GM18508 (cell line): Measurements from ENCODE around the gene KIF1C.
"Not testable (repeated sequence)": the region's sequence is repeated elsewhere in the genome, so short reads cannot be mapped to it uniquely, and the experiment has no call there.

Experiments used
- ATAC-seq: cut with Tn5 transposase; IDR thresholded peaks from one replicate; pipeline ENCODE4 v1.9.1; 2021; ENCODE audit warnings: moderate number of reproducible peaks; ENCODE audit not compliant: insufficient read depth, unreplicated experiment

KIF1C gene

DNA sequence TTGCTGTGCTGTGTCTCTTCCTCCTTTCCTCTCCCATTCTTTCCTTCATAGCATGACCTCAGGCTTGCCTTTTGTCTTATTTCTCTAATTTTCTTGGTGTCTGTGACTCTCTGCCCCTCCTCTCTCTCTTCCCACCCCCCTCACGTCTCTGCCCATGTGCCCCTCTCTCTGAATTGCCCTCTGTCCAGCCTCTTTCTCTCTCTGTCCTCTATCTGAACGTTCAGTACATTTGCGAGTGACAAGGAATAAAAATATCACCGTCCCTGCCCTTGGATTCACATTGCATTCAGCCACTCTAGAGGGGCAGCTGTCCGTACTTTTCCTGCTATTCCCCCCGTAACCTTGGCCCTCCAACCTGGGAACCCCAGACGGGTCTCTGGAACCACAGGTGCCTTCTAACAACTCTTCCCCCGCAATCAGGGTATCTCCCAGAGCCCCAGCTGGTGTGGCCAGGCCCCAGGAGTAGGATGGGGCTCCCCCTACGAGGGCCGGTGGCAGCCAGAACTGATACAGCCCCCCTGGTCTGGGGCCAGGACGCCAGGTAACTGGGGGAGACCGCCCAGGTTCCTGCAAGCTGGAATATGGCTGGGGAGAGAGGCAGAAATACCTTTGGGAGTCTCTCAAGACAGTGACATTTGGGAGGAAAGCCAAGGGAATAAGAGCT is 1.8 kb downstream of the KIF1C start:
- ATAC-seq: no peak

DNA sequence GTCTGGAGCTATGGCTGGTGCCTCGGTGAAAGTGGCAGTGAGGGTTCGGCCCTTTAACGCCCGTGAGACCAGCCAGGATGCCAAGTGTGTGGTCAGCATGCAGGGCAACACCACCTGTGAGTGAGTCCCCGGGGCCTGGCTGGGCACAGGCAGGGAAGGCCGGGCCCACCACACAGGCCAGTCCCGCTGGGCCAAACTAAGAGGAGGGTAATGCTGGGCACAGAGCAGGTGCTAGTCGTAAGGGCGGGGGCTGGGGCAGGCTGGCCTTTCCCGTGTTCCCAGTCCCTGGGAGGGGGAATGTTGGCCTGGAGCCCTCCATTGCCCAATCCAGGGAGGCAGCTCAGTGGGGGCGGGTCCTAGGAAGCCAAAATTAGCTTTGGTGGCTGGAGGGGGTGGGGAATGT is 2.5 kb downstream of the KIF1C start:
- no peak for ATAC-seq

DNA sequence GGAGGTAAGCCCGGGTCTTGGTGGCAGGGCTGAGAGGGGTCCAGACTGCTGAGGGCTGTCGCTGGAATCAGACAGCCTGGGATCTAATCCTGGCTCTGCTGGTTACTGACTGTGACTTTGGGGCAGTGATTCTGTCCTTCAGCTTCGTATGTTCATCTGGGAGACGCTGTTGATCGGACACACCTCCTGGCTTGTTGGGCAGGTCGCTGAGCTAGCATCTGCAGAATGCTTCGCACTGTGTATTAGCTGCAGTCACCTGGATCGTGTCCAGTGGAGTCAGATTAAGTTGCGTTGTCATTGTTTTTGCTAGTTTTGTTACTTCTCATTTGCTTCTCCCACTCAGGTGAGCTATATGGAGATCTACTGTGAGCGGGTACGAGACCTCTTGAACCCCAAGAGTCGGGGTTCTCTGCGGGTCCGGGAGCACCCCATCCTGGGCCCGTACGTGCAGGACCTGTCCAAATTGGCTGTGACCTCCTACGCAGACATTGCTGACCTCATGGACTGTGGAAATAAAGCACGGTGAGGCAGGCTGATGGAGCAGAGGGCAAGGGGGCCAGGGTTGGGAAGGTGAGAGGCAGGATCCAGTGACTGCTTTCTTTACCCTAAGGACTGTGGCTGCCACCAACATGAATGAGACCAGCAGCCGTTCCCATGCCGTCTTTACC is 4.5 kb downstream of the KIF1C start:
- ATAC-seq: no peak

DNA sequence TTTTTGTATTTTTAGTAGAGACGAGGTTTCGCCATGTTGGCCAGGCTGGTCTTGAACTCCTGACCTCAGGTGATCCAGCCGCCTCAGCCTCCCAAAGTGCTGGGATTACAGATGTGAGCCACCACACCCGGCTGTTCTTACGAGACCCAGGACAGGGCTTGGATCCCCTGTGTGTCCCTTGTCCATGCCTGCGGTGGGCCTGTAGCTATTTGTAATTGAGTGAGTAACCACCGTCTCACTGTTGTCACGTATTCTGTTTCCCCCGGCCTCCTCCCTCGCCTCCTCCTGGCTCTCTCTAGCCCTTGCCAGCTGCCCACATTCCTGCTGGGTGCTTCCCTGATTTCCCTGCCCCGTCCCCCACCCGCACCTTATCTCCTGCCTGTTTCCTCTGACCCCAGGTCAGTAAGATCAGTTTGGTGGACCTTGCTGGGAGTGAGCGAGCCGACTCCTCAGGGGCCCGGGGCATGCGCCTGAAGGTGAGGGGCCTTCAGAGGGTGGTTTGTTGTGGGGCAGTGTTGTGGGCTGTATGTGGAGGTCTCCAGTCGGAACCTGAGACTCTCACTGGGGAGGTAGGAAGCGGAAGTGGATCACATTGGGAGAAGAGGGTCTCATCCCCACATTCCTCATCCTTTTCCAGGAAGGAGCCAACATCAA is 5.6 kb downstream of the KIF1C start:
- no peak for ATAC-seq

DNA sequence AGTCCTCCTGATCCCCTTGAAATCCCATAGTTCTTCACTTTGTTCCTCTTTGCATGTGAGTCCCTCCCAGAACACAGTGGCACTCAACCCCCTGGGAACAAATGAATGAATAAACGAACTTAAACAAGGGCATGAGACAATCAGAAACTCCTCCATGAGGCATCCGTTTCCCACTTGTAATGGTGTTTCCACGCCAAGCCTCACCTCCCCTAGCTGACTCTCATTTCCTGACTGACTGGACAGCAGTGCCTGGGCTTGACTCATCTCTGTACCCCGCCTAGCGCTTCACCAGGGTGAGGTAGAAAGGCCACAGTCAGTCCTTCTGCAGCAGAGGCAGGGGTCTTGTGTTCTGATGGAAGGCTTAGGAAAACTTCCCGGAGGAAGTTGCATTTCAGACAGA is 14.2 kb downstream of the KIF1C start:
- ATAC-seq: no peak

DNA sequence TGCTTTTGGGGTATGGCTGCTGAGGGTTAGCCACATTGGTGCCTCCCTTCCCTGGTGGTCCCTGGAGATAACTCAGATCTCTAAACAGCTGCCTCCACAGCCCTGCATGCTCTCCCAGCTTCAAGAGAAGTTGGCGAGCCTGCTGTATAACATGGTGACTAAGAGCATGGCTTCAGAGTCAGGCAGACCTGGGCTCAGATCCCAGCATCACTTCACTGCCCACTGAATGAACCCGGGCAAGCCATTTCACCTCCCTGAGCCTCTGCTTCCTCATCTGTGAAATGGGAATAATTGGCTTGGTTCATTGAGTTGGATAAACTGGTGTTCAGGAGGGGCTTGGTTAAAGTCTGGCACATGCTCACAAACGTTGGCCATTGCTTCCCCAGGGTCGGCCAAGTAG is 16.6 kb downstream of the KIF1C start:
- ATAC-seq: no peak

DNA sequence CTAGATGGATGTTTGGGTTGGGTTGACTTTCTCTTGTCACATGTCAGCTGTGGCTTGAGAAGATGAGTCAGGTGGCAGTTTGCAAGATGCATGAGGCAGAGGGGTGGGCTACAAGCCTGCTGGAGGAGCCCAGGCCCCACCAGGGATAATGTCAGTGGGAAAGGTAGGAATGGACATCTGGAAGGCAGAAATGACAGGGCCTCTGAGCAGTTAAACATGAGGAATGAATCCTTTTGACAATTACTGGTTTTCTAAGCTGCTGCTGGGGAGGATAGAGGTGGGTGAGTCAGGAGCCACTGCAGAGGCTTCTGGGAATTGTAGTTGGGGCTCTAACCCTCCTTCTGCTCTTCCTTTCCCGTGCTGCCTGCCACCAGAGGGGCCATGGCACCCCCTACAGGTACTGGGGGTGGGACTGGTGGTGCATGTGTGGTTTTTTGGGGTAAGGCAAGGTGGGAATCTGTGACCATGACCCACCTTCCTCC is 21.8 kb downstream of the KIF1C start:
- no peak for ATAC-seq

DNA sequence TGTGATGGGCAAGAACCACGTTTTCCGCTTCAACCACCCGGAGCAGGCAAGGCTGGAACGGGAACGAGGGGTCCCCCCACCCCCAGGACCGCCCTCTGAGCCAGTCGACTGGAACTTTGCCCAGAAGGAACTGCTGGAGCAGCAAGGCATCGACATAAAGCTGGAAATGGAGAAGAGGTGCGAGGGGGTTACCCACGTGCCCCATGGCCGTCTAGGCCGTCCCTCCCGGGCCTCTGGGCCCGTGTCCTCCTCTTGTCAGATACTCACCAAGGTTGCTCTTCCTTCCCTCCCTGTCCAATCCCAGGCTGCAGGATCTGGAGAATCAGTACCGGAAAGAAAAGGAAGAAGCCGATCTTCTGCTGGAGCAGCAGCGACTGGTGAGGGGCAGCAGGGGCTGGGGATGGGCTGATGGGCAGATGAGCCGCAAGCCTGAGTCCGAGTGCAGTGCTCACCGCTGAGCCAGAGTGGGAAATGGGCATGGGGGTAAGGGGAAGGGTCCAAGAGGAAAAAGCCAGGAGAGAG is 22.8 kb downstream of the KIF1C start:
- ATAC-seq: no peak

DNA sequence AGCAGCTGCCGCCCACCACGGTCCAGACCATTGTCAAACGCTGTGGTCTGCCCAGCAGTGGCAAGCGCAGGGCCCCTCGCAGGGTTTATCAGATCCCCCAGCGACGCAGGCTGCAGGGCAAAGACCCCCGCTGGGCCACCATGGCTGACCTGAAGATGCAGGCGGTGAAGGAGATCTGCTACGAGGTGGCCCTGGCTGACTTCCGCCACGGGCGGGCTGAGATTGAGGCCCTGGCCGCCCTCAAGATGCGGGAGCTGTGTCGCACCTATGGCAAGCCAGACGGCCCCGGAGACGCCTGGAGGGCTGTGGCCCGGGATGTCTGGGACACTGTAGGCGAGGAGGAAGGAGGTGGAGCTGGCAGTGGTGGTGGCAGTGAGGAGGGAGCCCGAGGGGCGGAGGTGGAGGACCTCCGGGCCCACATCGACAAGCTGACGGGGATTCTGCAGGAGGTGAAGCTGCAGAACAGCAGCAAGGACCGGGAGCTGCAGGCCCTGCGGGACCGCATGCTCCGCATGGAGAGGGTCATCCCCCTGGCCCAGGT is 24.5 kb downstream of the KIF1C start:
- no peak for ATAC-seq

DNA sequence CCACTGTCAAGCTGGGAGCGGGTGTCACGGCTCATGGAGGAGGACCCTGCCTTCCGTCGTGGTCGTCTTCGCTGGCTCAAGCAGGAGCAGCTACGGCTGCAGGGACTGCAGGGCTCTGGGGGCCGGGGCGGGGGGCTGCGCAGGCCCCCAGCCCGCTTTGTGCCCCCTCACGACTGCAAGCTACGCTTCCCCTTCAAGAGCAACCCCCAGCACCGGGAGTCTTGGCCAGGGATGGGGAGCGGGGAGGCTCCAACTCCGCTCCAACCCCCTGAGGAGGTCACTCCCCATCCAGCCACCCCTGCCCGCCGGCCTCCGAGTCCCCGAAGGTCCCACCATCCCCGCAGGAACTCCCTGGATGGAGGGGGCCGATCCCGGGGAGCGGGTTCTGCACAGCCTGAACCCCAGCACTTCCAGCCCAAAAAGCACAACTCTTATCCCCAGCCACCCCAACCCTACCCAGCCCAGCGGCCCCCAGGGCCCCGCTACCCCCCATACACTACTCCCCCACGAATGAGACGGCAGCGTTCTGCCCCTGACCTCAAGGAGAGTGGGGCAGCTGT is 25.9 kb downstream of the KIF1C start:
- no peak for ATAC-seq

DNA sequence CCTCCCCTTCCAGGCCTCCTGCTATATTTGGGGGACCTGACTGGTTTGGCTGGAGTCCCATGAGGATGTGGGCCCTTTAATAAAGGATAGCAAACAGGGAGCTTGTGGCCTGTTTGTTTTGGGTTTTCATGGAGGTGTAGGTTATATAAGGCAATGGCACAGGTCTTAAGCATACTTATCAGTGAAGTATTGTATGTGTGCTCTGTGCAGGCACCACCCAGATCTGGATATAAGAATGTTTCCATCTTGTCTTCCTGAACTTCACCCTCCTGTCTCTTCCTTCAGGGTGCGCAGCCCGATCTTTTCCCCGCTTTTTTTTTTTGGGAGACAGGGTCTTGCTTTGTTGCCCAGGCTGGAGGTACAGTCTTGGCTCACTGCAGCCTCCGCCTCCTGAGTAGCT is 26.9 kb downstream of the KIF1C start:
- ATAC-seq: no peak

DNA sequence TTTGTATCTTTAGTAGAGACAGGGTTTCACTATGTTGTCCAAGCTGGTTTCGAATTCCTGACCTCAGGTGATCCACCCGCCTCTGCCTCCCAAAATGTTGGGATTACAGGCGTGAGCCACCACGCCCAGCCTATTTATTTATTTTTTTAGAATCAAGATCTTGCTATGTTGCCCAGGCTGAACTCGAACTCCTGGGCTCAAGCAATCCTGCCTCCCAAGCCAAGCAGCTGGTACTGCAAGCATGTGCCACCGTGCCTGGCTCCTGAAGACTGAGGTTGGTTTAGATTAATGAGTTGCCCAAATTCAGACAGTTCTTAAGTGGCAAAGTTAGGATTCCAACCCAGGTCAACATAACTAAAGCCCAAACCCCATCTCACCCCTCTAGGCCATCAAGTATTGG is 29.5 kb downstream of the KIF1C start:
- no peak for ATAC-seq

DNA sequence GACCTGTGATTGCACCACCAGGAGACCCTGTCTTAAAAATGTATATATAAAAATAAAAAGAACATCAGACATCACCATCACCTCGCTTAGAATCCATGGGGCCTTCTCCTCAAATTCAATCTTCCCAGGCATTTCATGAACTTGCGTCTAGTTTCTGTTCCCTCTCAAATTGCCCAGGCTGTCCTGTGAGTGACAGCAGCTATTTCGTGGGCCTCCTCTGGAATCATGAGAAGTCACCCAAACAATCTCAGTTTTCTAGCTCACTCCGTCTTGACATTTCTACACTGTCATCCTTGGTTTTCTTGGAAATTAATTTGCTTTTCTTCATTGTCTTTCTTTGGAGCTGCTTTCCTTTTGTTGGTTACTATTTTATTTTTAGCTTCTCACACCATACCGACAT is 30.2 kb downstream of the KIF1C start:
- ATAC-seq: no peak

DNA sequence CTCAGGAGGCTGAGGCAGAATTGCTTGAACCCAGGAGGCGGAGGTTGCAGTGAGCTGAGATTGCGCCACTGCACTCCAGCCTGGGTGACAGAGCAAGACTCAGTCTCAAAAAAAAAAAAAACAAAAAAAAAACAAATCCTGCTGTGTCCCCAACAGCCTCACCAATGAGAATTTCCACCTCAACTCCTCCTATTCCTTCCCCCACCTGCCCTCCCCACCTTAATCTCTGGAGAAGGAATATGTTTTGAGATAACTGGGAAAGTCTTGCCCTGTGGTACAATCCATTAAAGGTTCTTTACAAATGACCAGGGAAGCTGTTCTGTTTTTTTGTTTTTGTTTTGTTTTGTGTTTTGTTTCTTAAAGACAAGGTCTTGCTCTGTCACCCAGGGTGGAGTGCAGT is 32.4 kb downstream of the KIF1C start:
- ATAC-seq: not testable (repeated sequence)

DNA sequence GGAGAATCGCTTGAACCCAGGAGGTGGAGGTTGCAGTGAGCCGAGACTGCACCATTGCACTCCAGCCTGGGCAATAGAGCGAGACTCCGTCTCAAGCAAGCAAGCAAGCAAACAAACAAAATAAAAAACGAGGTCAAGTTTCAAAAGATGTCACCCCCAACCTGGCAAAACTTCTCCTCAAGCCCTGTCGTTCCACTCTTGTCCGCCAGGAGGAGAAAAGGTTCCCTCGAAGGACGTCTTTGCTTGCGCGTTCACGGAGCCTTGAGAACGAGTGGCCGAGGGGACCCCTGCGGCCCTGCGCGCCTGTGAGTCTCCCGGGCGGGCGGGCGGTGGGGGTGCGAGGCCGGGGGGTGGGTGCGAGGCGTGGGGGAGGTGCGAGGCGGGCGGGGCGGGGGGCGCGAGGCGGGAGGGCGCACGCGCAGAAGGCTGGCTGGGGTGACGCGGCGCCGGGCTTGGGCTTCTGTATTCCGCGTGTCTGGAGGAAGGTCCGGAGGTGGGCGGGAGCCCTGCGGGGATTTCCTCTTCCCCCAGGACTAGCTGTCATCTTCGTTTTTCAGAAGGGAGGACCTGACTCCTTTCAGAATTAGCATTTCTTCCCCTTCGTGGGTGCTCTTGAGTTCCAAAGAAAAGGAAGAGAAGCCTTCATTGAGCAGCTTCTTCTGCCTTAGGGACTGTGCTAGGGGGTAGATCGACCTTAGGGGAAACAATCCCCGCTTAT is 33.8 kb downstream of the KIF1C start:
- no peak for ATAC-seq

DNA sequence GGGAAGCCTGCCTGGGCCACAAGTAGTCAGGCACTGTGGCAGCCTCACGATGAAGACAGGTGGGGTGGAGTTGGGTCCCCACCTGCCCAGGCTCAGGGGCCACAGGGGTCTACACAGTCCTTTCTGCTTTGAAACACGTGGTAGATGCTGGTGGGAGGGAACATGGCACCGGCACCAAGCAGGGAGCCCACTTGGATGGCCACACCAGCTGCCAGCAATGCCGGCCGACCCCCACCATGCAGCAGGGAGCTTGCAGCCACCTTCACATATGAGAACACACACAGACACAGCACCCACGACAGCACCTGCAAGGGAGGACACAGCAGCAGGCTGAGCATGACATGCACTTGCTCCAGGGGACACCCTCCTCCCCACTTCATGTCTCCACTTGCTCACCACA is 35.1 kb downstream of the KIF1C start:
- ATAC-seq: no peak

DNA sequence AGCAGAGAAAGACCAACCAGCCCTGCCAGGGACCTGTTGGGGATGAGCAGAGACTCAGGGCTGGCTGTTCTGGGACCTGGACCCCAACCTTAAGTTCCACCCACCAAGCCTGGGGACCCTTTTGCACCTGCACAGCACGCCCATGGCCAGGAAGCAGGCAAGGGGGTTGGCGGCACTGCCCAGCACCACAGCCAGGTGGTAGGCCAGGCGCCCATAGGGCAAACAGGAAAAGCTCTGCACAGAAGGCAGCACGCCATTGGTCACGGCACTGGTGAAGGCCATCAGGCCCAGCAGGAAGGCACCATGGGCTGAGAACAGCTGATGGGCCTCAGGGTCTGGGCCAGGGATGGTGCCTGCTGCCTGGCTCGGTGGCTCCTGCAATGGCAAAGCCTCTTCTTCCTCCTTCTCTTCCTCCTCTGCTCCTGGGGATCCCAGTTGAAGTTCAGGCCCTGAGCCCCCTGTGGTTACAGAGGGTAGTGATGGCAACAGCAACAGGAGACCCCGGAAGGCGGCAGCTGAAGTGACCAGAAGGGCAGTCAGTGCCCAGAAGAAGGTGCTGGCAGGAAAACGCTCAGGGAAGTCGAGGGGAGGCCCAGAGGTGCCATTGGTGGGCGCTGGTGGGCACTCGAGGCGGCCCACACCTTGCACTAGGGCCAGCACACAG is 35.7 kb downstream of the KIF1C start:
- no peak for ATAC-seq

DNA sequence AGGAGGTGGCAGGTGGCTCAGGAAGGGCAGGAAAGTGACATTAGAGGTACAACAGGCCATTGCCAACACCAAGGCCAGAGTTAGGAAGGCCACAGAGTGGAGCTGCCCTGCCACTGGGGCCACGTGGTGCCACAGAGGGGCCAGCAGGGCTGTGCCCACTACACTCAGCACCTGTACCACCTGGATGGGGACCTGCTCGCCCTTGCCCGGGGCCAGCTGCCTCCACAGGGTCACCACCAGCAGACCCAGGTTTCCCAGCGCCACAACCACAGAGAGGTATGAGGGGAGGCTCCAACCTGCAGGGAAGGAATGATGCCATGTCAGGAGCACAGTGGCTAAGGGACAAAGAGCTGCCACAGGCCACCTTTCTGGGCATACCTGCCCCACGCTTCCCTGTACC is 36.3 kb downstream of the KIF1C start:
- no peak for ATAC-seq

DNA sequence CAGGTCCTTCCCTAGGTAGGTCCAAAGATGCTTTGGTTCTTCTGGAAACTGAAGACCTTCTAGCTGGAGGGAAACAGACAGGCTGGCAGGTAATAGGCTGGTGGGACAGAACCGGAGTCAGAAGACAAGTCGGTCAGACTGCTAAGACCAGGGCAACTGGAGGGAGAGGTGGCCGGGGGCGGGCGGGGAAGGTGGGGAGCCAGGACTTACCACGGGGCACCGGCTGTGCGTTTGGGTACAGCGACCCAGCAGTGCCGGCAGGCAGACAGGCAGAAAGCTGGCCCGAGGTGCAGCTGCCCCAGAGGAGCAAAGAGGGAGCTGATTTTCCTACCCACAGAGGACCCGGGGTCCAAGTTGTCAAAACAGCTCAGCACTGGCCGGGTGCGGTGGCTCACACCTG is 36.9 kb downstream of the KIF1C start:
- no peak for ATAC-seq

DNA sequence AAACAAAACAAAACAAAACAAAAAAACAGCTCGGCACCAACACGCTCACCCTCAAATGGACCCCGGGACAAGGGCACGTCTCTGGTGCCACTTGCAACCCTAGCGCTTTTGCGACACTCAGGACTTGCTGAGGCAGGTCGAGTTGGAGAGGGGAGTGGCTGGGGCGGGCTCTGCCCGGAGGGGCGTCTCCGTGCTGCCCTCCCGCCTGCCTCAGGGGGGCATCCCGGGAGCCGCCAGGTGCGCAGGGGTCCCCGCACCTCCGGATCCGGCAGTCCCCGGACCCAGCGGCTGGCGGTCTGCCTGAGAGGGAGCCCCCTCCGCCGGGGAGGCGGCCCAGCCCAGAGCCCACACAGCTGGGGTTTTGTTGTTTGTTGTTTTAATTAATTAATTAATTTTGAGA is 37.6 kb downstream of the KIF1C start, which contains the start of gene SLC52A1:
Gene SLC52A1 (minus strand): TSS at position 112 of the 400 bp plus-strand sequence. CDS start 820 bp downstream, outside the sequence.
- no peak for ATAC-seq
